ENCODE results near the gene SEMA4G. TPM values are rescaled to one million over a fixed set of nuclear protein-coding genes. Genes with fewer than 3 reads are reported as not detected.

SEMA4G gene
- total and polyA plus RNA-seq, 2 of the 4 experiments (the other 2 are of a cell fraction): 0.90 to 8.7 TPM

DNA sequence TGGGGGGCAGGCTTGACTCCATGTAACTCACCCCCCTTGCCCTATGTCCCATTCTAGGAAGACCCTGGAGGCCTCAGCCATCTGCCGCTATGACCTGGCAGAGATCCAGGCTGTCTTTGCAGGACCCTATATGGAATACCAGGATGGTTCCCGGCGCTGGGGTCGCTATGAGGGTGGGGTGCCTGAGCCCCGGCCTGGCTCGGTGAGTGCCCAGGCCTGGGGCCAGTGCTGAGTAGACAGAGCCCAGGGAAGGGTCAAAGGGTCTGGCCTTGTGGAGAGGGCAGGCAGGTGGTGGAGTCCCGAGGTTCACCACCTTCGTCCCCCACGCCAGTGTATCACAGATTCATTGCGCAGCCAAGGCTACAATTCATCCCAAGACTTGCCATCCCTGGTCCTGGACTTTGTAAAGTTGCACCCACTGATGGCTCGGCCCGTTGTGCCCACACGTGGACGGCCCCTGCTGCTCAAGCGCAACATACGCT, 10.5 kb downstream of the SEMA4G start:
- H3K4me3 ChIP-seq (ENCODE audit: insufficient read depth, low read depth, low read length): no peak overlapping the region
- no peak overlapping the region for H3K4ac ChIP-seq (ENCODE audit: low read depth, low read length)
- no peaks in the 10 kb centered on the region for H3K27me3 ChIP-seq (ENCODE audit: control insufficient read depth, insufficient read depth, low read length)
- ChIA-PET CTCF (no interaction called here), POLR2A (ENCODE audit: unreplicated experiment) (no interaction called here)
- no peak for TF ChIP-seq MAFK (IDR thresholded peaks at IDR 0.05; ENCODE audit: low read depth, low read length)
- TF ChIP-seq MXI1 (IDR thresholded peaks at IDR 0.05; ENCODE audit: borderline replicate concordance, low read depth, low read length): no peak
- TF ChIP-seq RAD21 (IDR thresholded peaks at IDR 0.05; ENCODE audit: low read length): no peak
- no peak for TF ChIP-seq CEBPB (IDR thresholded peaks at IDR 0.05; ENCODE audit: low read depth, low read length)
- no peak for TF ChIP-seq POLR2A (IDR thresholded peaks at IDR 0.05; ENCODE audit: low read depth, low read length)
- TF ChIP-seq RCOR1 (IDR thresholded peaks at IDR 0.05; ENCODE audit: insufficient replicate concordance, low read length): no peak
- TF ChIP-seq, protein P1, sequence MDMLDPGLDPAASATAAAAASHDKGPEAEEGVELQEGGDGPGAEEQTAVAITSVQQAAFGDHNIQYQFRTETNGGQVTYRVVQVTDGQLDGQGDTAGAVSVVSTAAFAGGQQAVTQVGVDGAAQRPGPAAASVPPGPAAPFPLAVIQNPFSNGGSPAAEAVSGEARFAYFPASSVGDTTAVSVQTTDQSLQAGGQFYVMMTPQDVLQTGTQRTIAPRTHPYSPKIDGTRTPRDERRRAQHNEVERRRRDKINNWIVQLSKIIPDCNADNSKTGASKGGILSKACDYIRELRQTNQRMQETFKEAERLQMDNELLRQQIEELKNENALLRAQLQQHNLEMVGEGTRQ (IDR thresholded peaks at IDR 0.05; ENCODE audit: low read depth, low read length): no peak
- no peak for TF ChIP-seq RFX5 (IDR thresholded peaks at IDR 0.05; ENCODE audit: low read depth, low read length)
- TF ChIP-seq SMC3 (IDR thresholded peaks at IDR 0.05; ENCODE audit: low read depth, low read length): no peak
- no peak for TF ChIP-seq MAZ (IDR thresholded peaks at IDR 0.05; ENCODE audit: borderline replicate concordance, low read depth, low read length)
- TF ChIP-seq CHD1 (IDR thresholded peaks at IDR 0.05; ENCODE audit: low read depth, low read length): no peak
- TF ChIP-seq NFE2L2 (IDR thresholded peaks at IDR 0.05; ENCODE audit: low read depth, low read length): no peak
- no peak for TF ChIP-seq BHLHE40 (IDR thresholded peaks at IDR 0.05; ENCODE audit: low read depth, low read length)
- TF ChIP-seq, protein P2, sequence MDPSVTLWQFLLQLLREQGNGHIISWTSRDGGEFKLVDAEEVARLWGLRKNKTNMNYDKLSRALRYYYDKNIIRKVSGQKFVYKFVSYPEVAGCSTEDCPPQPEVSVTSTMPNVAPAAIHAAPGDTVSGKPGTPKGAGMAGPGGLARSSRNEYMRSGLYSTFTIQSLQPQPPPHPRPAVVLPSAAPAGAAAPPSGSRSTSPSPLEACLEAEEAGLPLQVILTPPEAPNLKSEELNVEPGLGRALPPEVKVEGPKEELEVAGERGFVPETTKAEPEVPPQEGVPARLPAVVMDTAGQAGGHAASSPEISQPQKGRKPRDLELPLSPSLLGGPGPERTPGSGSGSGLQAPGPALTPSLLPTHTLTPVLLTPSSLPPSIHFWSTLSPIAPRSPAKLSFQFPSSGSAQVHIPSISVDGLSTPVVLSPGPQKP (IDR thresholded peaks at IDR 0.05; ENCODE audit: borderline replicate concordance, low read depth, low read length): no peak
- no peak for TF ChIP-seq FOS (IDR thresholded peaks at IDR 0.05; ENCODE audit: low read depth, low read length)
- TF ChIP-seq, protein P3, sequence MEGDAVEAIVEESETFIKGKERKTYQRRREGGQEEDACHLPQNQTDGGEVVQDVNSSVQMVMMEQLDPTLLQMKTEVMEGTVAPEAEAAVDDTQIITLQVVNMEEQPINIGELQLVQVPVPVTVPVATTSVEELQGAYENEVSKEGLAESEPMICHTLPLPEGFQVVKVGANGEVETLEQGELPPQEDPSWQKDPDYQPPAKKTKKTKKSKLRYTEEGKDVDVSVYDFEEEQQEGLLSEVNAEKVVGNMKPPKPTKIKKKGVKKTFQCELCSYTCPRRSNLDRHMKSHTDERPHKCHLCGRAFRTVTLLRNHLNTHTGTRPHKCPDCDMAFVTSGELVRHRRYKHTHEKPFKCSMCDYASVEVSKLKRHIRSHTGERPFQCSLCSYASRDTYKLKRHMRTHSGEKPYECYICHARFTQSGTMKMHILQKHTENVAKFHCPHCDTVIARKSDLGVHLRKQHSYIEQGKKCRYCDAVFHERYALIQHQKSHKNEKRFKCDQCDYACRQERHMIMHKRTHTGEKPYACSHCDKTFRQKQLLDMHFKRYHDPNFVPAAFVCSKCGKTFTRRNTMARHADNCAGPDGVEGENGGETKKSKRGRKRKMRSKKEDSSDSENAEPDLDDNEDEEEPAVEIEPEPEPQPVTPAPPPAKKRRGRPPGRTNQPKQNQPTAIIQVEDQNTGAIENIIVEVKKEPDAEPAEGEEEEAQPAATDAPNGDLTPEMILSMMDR (conservative IDR thresholded peaks at IDR 0.05; ENCODE audit: low read depth, low read length): no peak
- dilution Hi-C loops (cut with HindIII; ENCODE audit: low sequenced_read_pairs, unreplicated experiment): no loop called here
- no peak overlapping the region for H2AFZ ChIP-seq (replicated peaks; ENCODE audit: low read length, poor library complexity)
- H3K9ac ChIP-seq (ENCODE audit: low read depth, low read length): no peak overlapping the region
- DNase-seq (no peak), ATAC-seq (ENCODE audit: low read depth) (no peak)
- H2AK5ac ChIP-seq (ENCODE audit: low read depth, low read length): no peak overlapping the region
- H4K8ac ChIP-seq (ENCODE audit: low read depth in 2 of 2, low read length in 2 of 2): no peak overlapping the region
- no peak overlapping the region for H3K14ac ChIP-seq (replicated peaks; ENCODE audit: low read depth, low read length)
- H4K91ac ChIP-seq (ENCODE audit: insufficient read depth, low read depth, low read length): no peak overlapping the region
- 100% methylated on average over 4 of the region's 16 CpGs; no CpG with 5 or more reads in 1 of the 2 experiments for WGBS, 2 experiments (ENCODE audit: extremely low coverage in 2 of 2, insufficient read length in 1 of 2)
- H3K18ac ChIP-seq (ENCODE audit: low read depth, low read length): no peak overlapping the region
- H3K9me3 ChIP-seq (ENCODE audit: control insufficient read depth, insufficient read depth, low read length): no peaks in the 10 kb centered on the region
- H3K27ac ChIP-seq (ENCODE audit: insufficient read depth, low read length): no peak overlapping the region
- no peak overlapping the region for H3K23ac ChIP-seq (ENCODE audit: low read depth, low read length)
- H3K4me1 ChIP-seq (ENCODE audit: control insufficient read depth, insufficient read depth, low read length): no peaks in the 10 kb centered on the region
- H2AK9ac ChIP-seq (replicated peaks; ENCODE audit: low read depth, low read length, poor library complexity): no peak overlapping the region
- intact Hi-C loops (cut with micrococcal nuclease): no loop called here
- H4K20me1 ChIP-seq (ENCODE audit: insufficient read depth, low read length): no peaks in the 10 kb centered on the region; the same call in none of the 2 replicates
- H3K36me3 ChIP-seq (ENCODE audit: control insufficient read depth, insufficient read depth, low read length): peaks cover 31% of the 10 kb centered on the region
- H3K56ac ChIP-seq (ENCODE audit: extremely low read depth, insufficient read depth, low read length): no peak overlapping the region
- BruUV-seq (replicated peaks): no TSS peak
- no peak overlapping the region for H4K5ac ChIP-seq (ENCODE audit: low read depth, low read length)
- no peak overlapping the region for H3K4me2 ChIP-seq (ENCODE audit: low read depth, low read length)
- H3K79me1 ChIP-seq (ENCODE audit: low read depth in 1 of 2, low read length in 2 of 2): peaks cover 0 to 8% of the 10 kb centered on the region in 2 experiments; a peak in 2 of 4 replicates
- H2BK15ac ChIP-seq (ENCODE audit: low read depth, low read length): no peak overlapping the region
- H2BK120ac ChIP-seq (ENCODE audit: low read depth, low read length): no peak overlapping the region
- H3K9me1 ChIP-seq (ENCODE audit: insufficient read depth, low read length): peaks cover 7% of the 10 kb centered on the region
- H2BK20ac ChIP-seq (ENCODE audit: low read depth, low read length): no peak overlapping the region
- in situ Hi-C loops (cut with MboI; ENCODE audit: low sequenced_read_pairs): no loop called here
- no peak overlapping the region for H2BK5ac ChIP-seq (ENCODE audit: low read depth, low read length, poor library complexity, severe bottlenecking)
